Chondrocyte (in vitro differentiated cells): ENCODE data around the gene ELAVL3. TPM values are rescaled to one million over a fixed set of nuclear protein-coding genes. Genes with fewer than 3 reads are reported as not detected.
"Not testable (repeated sequence)": the region's sequence is repeated elsewhere in the genome, so short reads cannot be mapped to it uniquely, and the experiment has no call there.

Source experiments
- DNase-seq: peaks from one replicate; pipeline ENCODE4 v3.0.0; 2021; ENCODE audit warnings: mixed read lengths, low spot score
- H3K27ac Mint-ChIP-seq: one replicate; pipeline ENCODE4 v1.8.0; 2021; ENCODE audit warnings: mild to moderate bottlenecking, moderate library complexity, mixed read lengths; ENCODE audit not compliant: unreplicated experiment
- H3K27me3 Mint-ChIP-seq: 2 replicates; pipeline ENCODE4 v1.8.0; 2021; ENCODE audit warnings: low read depth, mixed read lengths
- H3K36me3 Mint-ChIP-seq: 2 replicates; pipeline ENCODE4 v1.8.0; 2021; ENCODE audit warnings: low read depth, mixed read lengths
- H3K4me1 Mint-ChIP-seq: 2 replicates; pipeline ENCODE4 v1.8.0; 2021; ENCODE audit warnings: low read depth, mild to moderate bottlenecking, mixed read lengths
- H3K4me3 Mint-ChIP-seq: one replicate; pipeline ENCODE4 v1.8.0; 2021; ENCODE audit warnings: mild to moderate bottlenecking, moderate library complexity, mixed read lengths; ENCODE audit not compliant: unreplicated experiment
- H3K9me3 Mint-ChIP-seq: 2 replicates; pipeline ENCODE4 v1.8.0; 2021; ENCODE audit warnings: low read depth, mixed read lengths
- total RNA-seq: library from RNA; stranded (reverse); gene quantifications from 3 replicates; pipeline ENCODE4 v1.2.1, GENCODE V29; 2021
- TF ChIP-seq, protein P1 (sequence below): fragments of 200-600 bp; sonication (generic); IDR thresholded peaks from 2 replicates; pipeline ENCODE4 v1.5.0; 2021; ENCODE audit warnings: antibody characterized with exemption, mild to moderate bottlenecking, moderate library complexity

The ELAVL3 gene
- total RNA-seq, 1 donor from 2014 or later, result 0.07 TPM

DNA sequence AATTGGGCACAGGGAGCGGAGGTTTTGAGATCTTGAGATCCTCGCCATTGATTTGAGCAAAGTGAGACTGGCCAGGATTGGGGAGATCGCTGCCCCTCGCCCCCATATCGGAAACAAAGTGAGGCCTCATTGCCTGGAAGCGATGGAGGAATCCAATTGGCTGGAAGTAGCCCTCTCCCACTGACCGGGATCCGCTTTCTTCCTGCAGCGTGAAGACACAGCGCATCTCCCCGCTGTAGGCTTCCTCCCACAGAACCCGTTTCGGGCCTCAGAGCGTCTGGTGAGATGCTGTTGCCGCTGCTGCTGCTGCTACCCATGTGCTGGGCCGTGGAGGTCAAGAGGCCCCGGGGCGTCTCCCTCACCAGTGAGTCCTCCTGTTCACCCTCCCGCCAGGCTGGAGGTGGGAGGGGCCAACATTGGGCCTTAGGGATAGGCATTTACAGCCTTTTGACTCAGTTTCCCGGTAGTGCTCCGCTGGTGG, 45.0 kb downstream of the ELAVL3 start:
- peak overlapping the region; percentile 96 for H3K27ac Mint-ChIP-seq
- TF ChIP-seq, protein P1, sequence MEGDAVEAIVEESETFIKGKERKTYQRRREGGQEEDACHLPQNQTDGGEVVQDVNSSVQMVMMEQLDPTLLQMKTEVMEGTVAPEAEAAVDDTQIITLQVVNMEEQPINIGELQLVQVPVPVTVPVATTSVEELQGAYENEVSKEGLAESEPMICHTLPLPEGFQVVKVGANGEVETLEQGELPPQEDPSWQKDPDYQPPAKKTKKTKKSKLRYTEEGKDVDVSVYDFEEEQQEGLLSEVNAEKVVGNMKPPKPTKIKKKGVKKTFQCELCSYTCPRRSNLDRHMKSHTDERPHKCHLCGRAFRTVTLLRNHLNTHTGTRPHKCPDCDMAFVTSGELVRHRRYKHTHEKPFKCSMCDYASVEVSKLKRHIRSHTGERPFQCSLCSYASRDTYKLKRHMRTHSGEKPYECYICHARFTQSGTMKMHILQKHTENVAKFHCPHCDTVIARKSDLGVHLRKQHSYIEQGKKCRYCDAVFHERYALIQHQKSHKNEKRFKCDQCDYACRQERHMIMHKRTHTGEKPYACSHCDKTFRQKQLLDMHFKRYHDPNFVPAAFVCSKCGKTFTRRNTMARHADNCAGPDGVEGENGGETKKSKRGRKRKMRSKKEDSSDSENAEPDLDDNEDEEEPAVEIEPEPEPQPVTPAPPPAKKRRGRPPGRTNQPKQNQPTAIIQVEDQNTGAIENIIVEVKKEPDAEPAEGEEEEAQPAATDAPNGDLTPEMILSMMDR, result no peak
- H3K36me3 Mint-ChIP-seq, result peaks cover 2% of the 10 kb centered on the region
- no peaks in the 10 kb centered on the region for H3K9me3 Mint-ChIP-seq
- H3K27me3 Mint-ChIP-seq, result no peaks in the 10 kb centered on the region
- no peak for DNase-seq
- peak overlapping the region; percentile 100 for H3K4me3 Mint-ChIP-seq
- peaks cover 21% of the 10 kb centered on the region for H3K4me1 Mint-ChIP-seq

DNA sequence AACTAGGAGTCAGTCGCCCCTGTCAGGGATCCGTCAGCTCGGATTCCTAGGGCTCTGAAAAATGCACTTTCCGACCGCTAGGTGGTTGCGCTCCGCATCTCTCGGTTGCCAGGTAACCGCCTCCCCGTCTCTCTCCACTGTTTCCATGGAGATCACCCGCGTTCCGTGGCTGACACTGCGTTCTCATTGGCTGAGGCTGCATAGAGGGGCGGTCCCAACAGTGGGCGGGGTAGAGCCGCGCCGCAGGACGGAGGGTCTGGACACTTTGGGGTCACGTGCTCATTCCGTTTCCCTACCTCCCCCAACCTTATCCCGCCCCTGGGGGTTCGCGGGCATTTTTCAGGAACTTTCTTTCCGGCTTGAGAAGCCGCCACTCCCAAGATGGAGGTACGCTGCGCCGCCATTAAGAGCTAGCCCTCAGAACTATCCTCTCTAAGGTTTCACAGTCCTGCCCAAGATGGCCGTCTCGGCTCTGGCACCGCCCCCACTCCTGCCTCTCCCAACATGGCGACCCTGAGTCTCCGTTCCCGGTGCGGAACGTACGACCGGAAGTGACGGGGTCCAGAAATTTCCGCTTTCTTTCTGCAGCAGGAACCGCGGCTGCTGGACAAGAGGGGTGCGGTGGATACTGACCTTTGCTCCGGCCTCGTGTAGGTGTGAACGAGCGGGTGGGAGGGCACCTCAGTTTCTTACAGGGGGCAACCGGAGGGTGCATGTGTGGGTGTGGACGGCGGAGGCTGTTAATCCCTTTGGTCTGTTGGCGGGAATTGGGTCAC, 45.6 kb downstream of the ELAVL3 start, which contains the start of the genes ODAD3 and PRKCSH:
TSS of gene ODAD3 (minus strand) at position 65 of the 776 bp plus-strand sequence. CDS start 105 bp downstream, outside the sequence.
TSS of gene PRKCSH (plus strand) at position 579 of the 776 bp plus-strand sequence. CDS start 483 bp downstream, outside the sequence.
- peak; percentile 100 for DNase-seq
- Mint-ChIP-seq H3K4me1 (peaks cover 21% of the 10 kb centered on the region), H3K27me3 (no peaks in the 10 kb centered on the region), H3K4me3 (peak within 1 kb of the TSS; percentile 100), H3K36me3 (peaks cover 2% of the 10 kb centered on the region), H3K9me3 (no peaks in the 10 kb centered on the region), H3K27ac (peak within 1 kb of the TSS; percentile 96)
- TF ChIP-seq, protein P1, result peak; percentile 89

DNA sequence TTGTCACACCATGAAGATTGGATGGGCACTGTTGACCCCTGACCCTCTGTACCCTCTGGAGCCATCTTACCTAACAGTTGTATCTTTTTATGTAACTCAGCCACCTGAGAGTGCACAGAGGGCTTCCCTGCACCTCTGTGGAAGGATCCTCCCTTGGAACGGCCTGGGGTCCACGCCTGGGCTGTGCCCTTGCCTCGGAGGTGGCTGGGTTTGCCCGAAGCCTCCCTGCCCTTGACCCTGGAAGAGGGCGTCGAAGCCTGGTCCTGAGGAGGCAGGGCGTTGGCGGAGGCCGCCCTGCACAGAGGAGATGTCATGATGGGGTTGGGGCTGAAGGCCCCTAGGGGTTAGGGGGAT, 46.2 kb downstream of the ELAVL3 start:
- H3K36me3 Mint-ChIP-seq, result peaks cover 2% of the 10 kb centered on the region
- H3K4me3 Mint-ChIP-seq, result peak overlapping the region; percentile 100
- peaks cover 21% of the 10 kb centered on the region for H3K4me1 Mint-ChIP-seq
- H3K9me3 Mint-ChIP-seq, result no peaks in the 10 kb centered on the region
- DNase-seq, result no peak
- H3K27ac Mint-ChIP-seq, result peak overlapping the region; percentile 96
- TF ChIP-seq, protein P1, result no peak
- no peaks in the 10 kb centered on the region for H3K27me3 Mint-ChIP-seq

DNA sequence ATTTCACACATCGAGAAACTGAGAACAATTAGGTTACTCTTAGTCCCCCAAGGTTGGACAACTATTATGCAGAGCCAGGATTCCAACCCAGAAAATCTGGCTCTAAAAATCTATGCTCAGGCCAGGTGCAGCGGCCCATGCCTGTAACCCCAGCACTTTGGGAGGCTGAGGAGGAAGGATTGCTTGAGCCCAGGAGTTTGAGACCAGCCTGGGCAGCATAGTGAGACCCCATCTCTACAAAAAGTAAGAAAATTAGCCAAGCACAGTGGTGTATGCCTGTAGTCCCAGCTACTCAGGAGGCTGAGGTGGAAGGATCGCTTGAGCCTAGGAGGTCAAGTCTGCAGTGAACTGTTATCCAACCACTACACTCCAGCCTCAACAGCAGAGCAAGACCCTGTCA, 47.3 kb downstream of the ELAVL3 start:
- H3K27me3 Mint-ChIP-seq, H3K9me3 Mint-ChIP-seq, H3K27ac Mint-ChIP-seq, DNase-seq, H3K4me3 Mint-ChIP-seq, H3K36me3 Mint-ChIP-seq: not testable (repeated sequence)
- peaks cover 21% of the 10 kb centered on the region for H3K4me1 Mint-ChIP-seq

DNA sequence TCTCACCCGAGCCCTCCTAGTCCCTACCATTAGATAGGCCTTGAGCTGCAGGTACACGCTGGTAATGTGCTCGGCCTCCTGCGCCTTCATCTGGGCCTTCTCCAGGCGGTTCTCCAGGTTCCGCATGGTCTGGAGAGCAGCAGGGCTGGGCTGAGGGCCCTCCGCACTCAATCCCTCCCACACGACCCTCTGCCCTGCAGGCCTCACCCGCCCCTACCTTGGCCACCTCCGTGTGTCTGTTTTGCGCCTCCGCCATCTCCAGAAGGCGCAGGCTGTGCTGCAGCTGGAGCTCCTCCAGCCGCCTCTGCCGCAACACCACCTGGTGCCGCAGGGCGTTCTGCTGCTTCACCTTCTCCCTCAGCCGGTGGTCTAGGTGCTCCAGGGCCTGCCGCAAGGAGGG, 54.2 kb downstream of the ELAVL3 start:
- no peak overlapping the region for H3K4me3 Mint-ChIP-seq
- no peak for DNase-seq
- H3K4me1 Mint-ChIP-seq, result peaks cover 4% of the 10 kb centered on the region
- no peak overlapping the region for H3K27ac Mint-ChIP-seq
- TF ChIP-seq, protein P1, result no peak
- H3K36me3 Mint-ChIP-seq, result no peaks in the 10 kb centered on the region
- H3K27me3 Mint-ChIP-seq, result peaks cover 13% of the 10 kb centered on the region
- no peaks in the 10 kb centered on the region for H3K9me3 Mint-ChIP-seq
